Measurements from ENCODE around the gene ZSCAN9.

The ZSCAN9 gene

DNA sequence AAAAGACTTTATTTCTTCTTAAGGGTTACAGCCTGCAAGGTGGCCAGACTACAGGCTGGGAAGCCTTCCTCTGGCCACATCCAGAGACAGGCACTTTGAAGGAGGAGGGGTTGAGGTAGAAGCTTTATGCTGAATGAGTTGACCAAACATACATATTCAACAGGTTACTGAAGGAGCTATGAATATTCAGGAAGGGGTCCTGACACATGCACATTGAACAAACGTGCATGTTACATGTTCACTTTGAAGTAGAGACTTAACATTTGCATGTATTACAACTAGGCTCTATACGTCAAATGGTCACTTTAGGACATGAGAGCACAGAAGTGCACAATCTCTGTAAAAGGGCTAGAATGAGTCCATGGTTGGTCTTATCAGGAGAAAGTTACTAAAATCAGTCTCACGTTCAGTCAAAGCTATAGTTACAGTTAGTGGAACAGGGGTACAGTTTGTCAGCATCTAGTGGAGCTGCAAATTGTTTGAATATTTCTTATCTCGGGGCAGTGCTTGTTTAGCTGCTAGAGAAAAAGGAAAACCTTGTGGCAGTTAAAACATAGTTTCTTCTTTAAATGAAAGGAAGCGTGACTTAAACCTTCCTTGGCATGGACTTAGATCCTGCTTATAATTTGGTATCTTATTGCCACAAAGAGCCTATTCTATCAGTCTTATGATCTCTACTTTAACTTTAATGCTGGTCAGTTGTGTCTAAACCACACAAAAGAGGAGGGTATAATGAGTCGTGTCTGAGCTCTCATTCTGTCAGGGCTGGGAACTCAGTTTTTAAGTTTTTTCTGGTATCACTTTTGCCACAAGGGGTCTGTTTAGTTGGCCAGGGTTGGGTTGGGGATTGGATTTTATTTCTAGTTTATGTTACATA is 4.6 kb upstream of the ZSCAN9 start:
- DNase-seq (ENCODE audit: low read depth) = no peak

DNA sequence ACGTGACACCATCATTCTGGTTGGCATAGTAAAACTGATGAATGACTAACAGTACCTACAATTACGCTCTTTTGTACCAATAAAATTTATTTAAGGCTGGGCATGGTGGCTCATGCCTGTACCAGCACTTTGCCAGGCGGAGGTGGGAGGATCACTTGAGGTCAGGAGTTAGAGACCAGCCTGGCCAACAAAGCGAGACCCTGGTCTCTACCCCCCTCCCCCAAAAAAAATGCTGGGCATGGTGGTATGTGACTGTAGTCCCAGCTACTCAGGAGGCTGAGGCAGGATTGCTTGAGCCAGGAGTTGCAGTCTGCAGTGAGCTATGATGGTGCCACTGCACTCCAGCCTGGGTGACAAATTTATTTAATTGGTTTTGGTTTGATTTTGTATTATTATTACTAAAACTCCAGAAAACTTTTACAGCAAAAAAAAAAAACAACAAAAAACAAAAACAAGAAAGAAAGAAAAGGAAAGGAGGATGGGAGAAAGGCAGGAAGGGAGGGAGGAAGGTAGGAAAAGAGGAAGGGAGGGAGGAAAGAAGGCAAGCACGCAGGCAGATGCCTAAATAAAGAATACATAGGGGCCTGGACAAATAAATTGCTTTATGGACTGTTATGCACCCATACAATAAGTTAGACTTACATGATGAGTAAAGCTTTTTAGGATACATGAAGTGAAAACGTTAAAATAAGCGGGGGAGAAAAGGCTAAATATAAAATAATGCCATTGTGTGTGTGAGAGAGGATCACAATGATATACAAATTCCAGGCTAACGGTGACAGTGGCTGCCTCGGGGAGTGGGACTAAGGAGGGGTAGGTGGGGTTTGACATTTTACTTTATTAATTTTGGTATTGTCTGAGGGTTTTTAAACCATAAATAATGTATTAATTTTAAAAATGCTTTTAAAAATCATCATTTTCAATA is 682 bp upstream of the ZSCAN9 start:
- DNase-seq (ENCODE audit: low read depth) = no peak

DNA sequence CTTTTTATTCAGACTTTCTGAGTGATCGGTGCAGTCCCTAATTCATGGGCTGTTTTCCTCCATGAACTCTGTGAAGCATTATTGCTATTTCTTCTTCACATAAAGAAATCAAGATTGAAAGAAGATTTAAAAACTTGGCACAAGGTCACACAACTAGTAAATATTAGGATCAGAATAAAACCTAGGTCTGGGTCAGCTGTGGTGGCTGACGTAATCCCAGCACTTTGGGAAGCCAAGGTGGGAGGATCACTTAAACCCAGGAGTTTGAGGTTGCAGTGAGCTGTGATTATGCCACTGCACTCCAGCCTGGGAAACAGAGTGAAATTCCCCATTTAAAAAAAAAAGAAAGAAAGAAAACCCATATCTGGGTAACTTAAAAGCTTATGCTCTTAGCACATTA is 1.4 kb downstream of the ZSCAN9 start:
- DNase-seq (ENCODE audit: low read depth) = no peak

DNA sequence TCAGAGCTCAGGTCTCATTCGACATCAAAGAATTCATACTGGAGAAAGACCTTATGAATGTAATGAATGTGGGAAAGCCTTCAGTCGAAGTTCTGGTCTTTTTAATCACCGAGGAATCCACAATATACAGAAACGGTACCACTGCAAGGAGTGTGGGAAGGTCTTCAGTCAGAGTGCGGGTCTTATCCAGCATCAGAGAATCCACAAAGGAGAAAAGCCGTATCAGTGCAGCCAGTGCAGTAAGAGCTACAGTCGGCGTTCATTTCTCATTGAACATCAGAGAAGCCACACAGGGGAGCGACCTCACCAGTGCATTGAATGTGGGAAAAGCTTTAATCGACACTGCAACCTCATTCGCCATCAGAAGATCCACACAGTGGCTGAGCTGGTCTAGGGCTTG is 7.7 kb downstream of the ZSCAN9 start:
- DNase-seq (ENCODE audit: low read depth) = no peak

DNA sequence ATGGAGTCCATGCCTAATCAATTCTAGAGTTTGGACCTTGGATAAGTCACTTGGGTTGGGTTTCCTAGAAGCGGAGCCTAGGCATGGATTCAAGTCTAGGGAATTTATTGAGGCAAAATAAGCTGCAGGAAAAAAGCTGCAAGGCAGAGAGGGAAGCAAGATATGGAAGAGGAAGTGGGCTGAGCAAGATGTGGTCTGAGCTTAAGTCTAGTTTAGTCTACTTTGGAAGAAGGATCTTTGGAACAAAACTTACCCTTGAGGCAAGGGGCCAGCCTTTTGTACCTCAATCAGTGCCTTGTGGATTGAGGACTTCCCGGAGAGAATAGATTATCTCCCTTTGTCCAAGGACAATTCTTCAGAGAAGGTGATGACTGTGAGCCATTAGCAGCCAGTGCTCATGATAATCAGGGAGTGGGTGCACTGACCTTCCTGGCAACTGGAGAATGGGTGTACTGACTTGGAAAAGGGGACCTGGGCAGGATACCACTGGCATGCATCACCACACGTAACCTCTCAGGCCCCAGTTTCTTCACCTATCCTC is 10.9 kb downstream of the ZSCAN9 start:
- no peak for DNase-seq (ENCODE audit: low read depth)

DNA sequence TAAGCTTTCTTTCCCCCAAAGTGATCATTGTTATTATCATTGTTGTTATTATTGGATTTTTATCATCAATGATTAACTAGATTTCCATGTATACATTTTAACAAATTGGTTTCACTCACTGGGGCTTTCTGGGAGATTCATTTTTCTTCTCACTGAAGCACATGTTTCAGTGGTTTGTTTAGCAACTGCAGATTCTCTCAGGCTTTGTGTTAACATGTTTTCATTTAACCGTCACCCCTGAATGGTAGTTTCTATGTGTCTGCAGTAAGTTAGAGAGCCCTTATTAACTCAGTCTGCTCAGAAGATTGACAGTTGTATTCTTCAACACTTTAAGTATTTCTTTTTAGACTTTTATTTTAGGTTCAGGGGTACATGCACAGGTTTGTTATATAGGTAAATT is 14.6 kb downstream of the ZSCAN9 start:
- no peak for DNase-seq (ENCODE audit: low read depth)

DNA sequence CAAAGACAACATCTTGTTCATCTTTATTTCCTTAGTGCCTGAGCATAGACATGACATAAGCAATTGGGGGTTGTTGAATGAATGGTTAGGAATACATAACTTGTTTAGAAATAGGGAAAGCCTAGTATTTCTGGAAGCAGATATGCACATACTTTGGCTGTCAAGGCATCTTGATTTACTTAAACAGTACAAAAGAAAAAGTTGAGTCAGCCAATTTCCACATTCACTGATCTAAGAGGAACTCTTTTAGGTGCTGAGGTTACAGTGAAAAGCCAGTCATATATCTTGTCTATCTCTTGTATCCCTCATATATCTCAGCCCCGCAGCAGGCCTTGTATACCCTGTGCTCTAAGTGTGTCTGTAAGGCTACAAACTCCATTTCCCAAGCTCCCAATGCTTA is 15.4 kb downstream of the ZSCAN9 start:
- no peak for DNase-seq (ENCODE audit: low read depth)

DNA sequence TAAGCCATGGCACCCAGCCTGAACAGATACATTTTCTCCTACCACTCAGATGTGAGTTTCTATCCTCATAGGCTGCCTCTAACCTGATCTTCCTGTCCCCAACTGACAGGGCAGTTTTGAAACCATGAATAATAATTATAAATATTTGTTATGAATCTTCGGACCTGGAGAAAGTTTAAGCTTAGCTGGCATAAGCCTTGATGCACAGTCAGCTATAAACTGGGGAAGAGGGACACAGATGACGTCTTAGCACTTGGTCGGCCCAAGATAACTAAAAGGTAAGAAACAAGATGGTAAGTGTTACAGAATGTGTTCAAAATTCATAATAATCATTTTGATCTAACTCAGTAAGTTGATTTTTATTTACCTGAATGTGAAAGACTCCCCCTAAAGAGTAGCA is 18.9 kb downstream of the ZSCAN9 start:
- DNase-seq (ENCODE audit: low read depth) = no peak

DNA sequence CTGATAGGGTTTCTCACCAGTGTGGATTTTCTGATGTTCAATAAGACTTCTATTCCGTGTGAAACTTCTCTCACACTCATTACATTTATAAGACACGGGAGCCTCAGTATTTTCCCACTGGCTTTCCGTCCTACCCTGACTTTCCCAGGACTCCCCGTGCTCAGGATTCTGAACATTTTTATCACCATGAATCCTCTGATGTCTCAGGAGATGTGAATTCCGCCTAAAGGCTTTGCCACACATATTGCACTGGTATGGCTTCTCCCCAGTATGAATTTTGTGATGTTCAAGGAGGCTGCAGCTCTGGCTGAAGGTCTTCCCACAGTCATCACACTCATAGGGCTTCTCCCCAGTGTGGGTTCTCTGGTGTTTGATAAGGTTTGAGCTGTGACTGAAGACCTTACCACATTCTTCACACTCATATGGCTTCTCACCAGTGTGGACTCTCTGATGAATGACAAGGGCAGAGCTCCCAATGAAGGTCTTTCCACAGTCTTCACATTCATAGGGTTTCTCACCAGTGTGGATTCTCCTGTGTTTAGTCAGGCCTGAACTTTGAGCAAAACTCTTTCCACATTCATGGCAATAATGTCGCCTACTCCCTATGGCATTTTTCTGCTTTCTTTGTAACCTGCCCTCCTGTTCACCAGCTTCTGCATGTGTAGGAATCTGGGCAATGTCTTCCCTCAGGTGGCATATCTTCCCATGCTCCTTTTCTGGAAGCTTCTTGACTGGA is 20.3 kb downstream of the ZSCAN9 start:
- DNase-seq (ENCODE audit: low read depth) = no peak

DNA sequence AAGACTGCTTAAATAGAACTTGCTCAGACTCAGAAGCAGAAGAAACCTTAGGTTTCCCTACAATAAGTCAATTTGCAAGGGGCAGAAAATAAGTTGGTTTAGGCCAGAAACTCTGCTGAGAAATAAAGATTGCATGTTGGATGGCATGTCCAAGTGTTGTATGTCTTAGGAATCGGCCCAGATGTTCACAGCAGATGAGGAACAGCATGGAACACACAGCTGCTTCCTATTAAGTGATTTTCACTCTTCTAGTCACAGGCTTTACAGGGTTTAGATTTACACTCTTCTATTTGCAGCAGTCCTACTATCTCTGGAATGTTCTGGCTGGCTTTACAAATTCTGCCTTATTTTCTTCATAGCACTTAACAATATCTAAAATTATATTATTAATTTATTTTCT is 23.8 kb downstream of the ZSCAN9 start:
- no peak for DNase-seq (ENCODE audit: low read depth)

DNA sequence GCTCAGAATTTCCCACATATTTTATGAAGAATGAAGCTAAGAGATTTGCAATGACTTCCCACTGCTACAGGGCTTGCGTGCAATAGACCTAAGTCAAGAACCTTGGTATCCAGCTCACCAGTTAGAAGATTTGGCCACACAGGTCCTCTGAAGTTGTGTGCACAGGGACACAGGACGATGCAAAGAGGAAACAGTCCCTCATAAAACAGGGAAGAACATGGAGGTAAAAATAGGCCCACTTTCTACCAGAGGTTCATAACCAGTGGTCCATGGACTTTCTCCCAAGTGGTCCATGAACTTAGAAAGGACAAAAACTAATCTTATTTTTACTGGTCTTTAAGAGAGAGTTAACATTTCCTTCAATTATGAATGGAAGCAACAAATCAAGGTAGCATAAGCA is 25.7 kb downstream of the ZSCAN9 start:
- no peak for DNase-seq (ENCODE audit: low read depth)

DNA sequence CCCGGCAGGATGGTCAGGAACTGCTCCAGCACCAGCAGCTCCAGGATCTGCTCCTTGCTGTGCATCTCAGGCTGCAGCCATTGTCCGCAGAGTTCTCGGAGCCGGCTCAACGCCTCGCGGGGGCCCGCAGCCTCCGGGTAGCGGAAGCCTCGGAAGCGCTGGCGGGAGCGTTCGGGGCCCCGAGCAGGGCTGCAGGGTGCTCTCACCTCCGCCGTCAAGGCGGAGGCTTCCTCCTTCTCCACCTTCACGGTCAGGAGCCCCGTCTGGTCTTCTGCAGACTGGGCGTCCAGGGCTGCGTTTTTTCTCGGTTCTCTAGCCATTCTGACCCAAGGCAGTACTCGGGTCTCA is 26.6 kb downstream of the ZSCAN9 start:
- DNase-seq (ENCODE audit: low read depth) = no peak

DNA sequence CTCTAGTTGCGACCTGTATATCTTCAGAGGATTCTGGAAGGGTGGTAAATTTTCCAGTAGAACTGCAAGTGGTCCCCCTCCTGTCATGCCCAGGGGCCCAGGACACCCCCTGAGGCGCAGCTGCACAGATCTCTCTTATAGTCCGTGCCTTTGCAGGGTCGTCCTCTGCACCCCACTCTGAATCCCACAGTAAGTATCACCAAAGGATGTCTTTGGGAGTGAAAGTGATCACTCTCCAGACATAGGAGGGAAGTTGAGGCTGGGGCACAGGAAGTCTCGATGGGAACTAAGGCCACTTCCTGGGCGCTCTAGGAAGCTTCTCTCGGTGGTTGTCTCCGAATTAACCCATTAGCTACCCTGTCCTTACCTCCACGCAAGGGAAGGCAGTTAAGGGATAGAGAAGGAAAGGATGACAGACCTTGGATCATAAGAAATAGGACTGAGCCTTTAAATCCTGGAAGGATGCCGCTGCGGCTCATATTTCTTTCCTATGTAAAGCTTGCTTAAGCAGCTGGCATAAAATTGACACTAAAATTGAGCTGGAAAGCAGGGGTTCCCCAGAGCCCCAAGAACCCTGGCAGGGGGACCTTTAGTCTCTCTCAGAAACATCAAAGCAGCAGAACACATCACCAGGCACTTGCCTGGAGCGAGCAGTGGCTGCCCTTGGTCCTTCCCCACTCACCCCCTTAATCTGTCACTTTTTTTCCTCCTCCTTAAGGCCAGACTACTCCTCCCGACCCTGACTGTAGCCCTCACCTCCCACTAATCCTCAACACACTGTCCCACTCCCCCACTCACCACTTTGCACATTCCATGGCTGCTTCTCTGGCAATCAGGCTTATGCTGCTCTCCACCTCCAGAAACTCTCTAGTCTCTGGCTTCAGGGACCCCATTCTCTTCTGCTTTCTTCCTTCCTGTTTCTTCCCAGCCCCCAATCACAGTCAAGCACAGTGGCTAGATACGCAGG is 27.2 kb downstream of the ZSCAN9 start, which contains the start of gene ZKSCAN4:
TSS of gene ZKSCAN4 (minus strand) at position 261 of the 967 bp plus-strand sequence. CDS start 289 bp downstream, outside the sequence.
- peak; percentile 55 for DNase-seq (ENCODE audit: low read depth)

DNA sequence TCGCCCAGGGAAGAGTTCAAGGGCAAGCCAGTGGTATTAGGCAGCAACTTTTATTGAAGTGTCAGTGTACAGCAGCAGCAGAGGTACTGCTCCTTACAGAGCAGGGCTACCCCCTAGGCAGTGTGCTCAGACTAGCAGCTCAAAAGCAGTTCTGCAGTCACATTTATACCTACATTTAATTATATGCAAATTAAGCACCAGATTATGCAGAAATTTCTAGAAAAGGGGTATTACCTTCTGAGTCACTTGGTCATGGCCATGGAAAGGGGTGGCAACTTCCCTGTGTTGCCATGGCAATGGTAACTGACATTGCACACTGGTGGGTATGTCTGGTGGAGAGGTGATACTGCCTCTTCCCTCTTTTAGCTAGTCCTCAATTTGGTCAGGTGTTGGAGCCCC is 29.0 kb downstream of the ZSCAN9 start:
- no peak for DNase-seq (ENCODE audit: low read depth)

DNA sequence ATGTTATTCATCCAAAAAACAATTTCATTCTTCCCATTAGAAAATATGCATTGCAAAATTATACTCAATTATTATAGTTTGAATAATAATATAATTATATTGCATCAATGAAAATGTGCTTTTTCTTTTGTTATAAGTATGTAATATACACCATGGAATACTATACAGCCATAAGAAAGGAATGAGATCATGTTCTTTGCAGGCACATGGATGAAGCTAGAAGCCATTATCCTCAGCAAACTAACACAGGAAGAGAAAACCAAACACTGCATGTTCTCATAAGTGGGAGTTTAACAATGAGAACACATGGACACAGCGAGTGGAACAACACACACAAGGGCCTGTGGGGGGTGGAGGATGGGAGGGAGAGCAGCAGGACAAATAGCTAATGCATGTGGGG is 32.0 kb downstream of the ZSCAN9 start:
- DNase-seq (ENCODE audit: low read depth) = no peak

DNA sequence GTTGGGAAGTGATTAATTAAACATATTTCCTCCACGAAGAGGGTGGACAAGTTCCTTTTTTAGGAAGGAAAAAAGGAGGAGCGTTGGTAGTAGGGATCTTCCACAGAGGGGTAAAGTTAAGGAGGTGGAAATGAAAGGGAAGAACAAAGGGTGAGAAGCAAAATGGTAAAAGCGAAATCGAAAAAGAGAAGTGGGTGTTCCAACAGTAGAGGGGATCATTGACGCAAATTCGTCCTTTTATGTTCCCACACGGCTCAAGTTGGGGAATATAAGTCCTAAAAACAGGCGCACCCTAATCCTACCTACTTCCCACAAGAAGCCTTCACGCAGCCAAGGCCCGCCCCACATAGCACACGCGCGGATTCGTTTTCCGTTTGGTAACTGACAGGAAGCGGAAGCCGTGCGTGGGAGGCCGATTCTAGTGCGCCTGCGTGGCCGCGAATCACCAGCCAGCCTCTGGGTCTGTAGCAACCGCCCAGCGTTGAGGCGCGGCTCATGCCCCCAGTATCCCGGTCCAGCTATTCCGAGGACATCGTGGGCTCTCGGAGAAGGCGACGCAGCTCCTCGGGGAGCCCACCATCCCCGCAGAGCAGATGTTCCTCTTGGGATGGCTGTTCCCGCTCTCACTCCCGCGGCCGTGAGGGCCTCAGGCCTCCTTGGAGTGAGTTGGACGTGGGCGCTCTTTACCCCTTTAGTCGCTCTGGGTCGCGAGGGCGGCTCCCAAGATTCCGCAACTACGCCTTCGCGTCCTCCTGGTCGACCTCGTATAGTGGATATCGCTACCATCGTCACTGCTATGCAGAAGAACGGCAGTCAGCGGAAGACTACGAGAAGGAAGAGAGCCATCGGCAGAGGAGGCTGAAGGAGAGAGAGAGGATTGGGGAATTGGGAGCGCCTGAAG is 34.1 kb downstream of the ZSCAN9 start, which contains the start of gene NKAPL:
TSS of gene NKAPL (plus strand) at position 421 of the 901 bp plus-strand sequence. CDS start at position 496, 75 bp downstream.
- DNase-seq (ENCODE audit: low read depth) = no peak

DNA sequence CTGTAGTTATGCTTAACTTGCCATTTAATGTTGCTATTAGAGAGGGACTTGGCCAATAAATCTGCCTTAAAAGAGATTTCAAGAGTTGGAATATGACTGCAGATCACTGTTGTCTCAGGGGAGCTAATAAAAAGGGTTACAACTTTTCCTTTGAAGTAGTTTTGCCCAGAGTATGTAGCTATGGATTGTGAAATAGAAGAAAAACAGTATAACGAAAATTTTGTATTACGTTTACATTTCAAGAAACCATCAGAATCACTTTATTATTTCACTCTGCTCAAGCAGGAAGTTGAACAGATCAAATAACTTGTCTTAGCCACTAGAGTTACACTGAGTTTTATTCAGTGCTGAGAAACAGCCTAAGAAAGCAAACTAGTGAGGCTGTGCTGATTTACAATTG is 38.8 kb downstream of the ZSCAN9 start:
- DNase-seq (ENCODE audit: low read depth) = no peak

DNA sequence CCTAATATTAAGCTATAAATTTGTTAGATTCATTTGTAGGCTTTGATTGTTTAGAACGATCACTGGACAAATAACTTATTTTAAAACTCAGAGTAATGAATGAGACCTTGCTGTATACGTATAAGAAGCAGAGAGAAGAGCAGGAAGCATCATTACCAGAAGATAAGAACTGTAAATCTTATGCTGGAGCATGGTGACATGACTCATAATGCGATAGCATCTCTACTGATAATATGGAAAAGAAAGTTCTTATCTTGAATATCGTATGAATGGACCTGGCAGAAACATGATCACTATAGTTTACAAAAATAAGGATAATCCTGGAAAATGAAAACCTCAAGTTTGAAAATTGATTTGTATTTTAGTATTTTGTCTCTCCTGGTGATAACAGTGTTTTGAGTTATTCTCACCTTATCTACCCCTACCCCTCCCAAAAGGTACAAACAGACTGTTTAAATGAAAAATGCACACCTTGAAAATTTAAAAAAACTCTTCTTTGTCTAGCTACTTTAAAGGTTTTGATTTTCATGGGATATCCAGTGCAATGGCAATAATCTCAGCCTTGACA is 39.8 kb downstream of the ZSCAN9 start:
- DNase-seq (ENCODE audit: low read depth) = no peak

DNA sequence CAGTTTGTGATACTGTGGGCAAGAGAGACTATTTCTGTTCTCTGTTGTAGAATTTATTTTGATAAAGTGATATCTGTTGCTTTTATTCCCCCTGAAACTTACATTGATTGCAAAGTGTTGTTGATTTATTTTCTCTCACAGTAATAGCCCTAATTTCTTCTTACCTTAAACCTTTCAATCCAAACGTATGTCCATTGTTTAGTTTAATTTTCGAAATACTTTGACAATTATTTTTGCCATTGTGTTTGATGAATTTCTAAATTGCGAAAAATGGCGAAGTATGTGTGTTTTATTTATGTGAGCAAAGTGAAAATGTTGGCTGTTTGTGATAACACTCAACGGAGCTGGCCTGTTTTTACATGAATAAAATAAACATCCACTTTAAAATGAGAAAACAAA is 41.5 kb downstream of the ZSCAN9 start:
- no peak for DNase-seq (ENCODE audit: low read depth)

All from T-helper 22 cell (primary cell).